HCT116 (cell line): ENCODE data around the gene TNFRSF6B.

Experiments used
- CEBPB ChIP-seq: IDR thresholded peaks from 2 replicates; pipeline ENCODE4 v1.6.1; 2012; ENCODE audit warnings: low read depth
- EZH2 ChIP-seq: fragments of 200-600 bp; sonication (generic); IDR thresholded peaks from 2 replicates; pipeline ENCODE4 v1.6.1; 2017; ENCODE audit warnings: antibody characterized with exemption, mixed run types
- EZH2phosphoT487 ChIP-seq: fragments of 200-600 bp; IDR thresholded peaks from 2 replicates; pipeline ENCODE4 v1.6.1; 2018; ENCODE audit warnings: antibody characterized with exemption, borderline replicate concordance
- FOSL1 ChIP-seq: IDR thresholded peaks from 2 replicates; pipeline ENCODE4 v1.6.1; 2012; ENCODE audit warnings: low read depth
- POLR2A ChIP-seq: IDR thresholded peaks from 2 replicates; pipeline ENCODE4 v1.7.0; 2011; ENCODE audit warnings: borderline replicate concordance; ENCODE audit not compliant: insufficient read depth, insufficient read length; ENCODE audit errors: extremely low read depth
- SIN3A ChIP-seq: IDR thresholded peaks from 2 replicates; pipeline ENCODE4 v1.6.1; 2012; ENCODE audit warnings: low read depth
- TCF7L2 ChIP-seq: IDR thresholded peaks from 2 replicates; pipeline ENCODE4 v1.7.0; 2011; ENCODE audit warnings: borderline replicate concordance, inconsistent platforms; ENCODE audit not compliant: insufficient read depth, insufficient read length; ENCODE audit errors: extremely low read depth
- YY1 ChIP-seq: IDR thresholded peaks from 2 replicates; pipeline ENCODE4 v1.6.1; 2011; ENCODE audit warnings: low read length, low read depth, moderate library complexity, mild to moderate bottlenecking; ENCODE audit not compliant: insufficient replicate concordance; ENCODE audit errors: extremely low read depth
- TF ChIP-seq, protein P1 (sequence below), 3 experiments: fragments of 200-600 bp in 1 of 3; sonication (generic) in 1 of 3; IDR thresholded peaks in 2 of 3; conservative IDR thresholded peaks in 1 of 3; 2 replicates each; pipeline ENCODE4 v1.5.1; 2012 to 2017; ENCODE audit warnings: low read depth in 2 of 3, low read length in 2 of 3, antibody characterized with exemption in 1 of 3, borderline replicate concordance in 1 of 3, control low read depth in 1 of 3, mild to moderate bottlenecking in 1 of 3, mixed read lengths in 1 of 3, mixed run types in 1 of 3, moderate library complexity in 1 of 3; ENCODE audit not compliant: insufficient read depth in 1 of 3

GRCh38 chr20:63695424-63696305, 787 bp upstream of the TNFRSF6B start:
- TF ChIP-seq FOSL1 (no peak), YY1 (no peak), EZH2 (no peak), CEBPB (no peak), EZH2phosphoT487 (no peak), POLR2A (no peak), TCF7L2 (no peak), SIN3A (no peak)
- TF ChIP-seq, protein P1, sequence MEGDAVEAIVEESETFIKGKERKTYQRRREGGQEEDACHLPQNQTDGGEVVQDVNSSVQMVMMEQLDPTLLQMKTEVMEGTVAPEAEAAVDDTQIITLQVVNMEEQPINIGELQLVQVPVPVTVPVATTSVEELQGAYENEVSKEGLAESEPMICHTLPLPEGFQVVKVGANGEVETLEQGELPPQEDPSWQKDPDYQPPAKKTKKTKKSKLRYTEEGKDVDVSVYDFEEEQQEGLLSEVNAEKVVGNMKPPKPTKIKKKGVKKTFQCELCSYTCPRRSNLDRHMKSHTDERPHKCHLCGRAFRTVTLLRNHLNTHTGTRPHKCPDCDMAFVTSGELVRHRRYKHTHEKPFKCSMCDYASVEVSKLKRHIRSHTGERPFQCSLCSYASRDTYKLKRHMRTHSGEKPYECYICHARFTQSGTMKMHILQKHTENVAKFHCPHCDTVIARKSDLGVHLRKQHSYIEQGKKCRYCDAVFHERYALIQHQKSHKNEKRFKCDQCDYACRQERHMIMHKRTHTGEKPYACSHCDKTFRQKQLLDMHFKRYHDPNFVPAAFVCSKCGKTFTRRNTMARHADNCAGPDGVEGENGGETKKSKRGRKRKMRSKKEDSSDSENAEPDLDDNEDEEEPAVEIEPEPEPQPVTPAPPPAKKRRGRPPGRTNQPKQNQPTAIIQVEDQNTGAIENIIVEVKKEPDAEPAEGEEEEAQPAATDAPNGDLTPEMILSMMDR (IDR thresholded peaks at IDR 0.05 in 2 of 3, conservative IDR thresholded peaks at IDR 0.05 in 1 of 3; ENCODE audit: borderline replicate concordance in 1 of 3, insufficient read depth in 1 of 3, low read depth in 2 of 3, low read length in 2 of 3), result no peak
